Occipital lobe (tissue), 2 donors: ENCODE data around the gene MFAP2. TPM values are rescaled to one million over a fixed set of nuclear protein-coding genes. Genes with fewer than 3 reads are reported as not detected.
"Not testable (repeated sequence)": the region's sequence is repeated elsewhere in the genome, so short reads cannot be mapped to it uniquely, and the experiment has no call there.

Experiments used
- DNase-seq: peaks from one replicate; lab custom pipeline; 2025; lab: John Stamatoyannopoulos, UW
- total RNA-seq: library from RNA; depleted of rRNA; stranded (reverse); fragments of >200 nt; gene quantifications from one replicate; pipeline ENCODE4 v1.2.3, GENCODE V29; 2014

MFAP2 gene
- total RNA-seq, 1 donor from 2014 or later = 5.6 TPM

DNA sequence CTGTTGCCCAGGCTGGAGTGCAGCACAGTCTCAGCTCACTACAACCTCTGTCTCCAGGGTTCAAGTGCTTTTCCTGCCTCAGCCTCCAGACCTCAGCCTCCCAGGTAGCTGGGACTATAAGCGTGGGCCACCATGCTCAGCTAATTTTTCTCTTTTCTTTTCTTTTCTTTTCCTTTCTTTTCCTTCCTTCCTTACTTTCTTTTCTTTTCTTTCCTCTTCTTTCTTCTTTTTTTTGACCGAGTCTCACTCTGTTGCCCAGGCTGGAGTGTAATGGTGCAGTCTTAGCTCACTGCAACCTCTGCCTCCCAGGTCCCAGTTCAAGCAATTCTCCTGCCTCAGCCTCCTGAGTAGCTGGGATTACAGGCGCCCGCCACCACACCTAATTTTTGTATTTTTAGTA, 16.3 kb downstream of the MFAP2 start:
- DNase-seq = not testable (repeated sequence)

DNA sequence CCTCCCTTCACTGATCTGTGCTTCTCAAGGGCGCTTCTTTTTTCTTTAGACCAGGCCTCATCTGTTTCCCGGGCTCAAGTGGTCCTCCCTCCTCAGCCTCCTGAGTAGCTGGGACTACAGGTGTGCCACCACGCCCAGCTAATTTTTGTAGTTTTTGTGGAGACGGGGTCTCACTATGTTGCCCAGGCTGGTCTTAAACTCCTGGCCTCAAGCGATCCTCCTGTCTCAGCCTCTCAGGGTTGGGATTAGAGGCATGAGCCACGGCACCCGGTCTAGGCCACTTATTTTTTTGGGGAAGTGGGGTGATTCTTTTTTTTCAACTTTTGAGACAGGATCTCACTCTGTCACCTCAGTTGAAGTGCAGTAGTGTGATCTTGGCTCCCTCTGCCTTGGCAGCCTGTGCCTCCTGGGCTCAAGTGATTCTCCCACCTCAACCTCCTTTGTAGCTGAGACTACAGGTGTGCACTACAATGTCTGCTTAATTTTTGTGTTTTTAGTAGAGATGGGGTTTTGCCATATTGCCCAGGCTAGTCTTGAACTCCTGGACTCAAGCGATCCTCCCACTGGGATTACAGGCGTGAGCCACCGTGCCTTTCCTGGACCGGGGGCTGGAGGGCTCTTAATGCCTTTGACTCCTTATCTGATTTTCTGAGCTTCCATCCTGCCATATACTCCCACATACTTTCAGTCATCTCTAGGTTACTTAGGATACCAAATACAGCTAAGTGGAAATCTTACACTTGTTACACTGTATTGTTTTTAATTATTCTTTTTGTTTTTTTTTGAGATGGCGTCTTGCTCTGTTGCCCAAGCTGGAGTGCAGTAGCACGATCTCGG, 18.9 kb downstream of the MFAP2 start:
- no peak for DNase-seq

DNA sequence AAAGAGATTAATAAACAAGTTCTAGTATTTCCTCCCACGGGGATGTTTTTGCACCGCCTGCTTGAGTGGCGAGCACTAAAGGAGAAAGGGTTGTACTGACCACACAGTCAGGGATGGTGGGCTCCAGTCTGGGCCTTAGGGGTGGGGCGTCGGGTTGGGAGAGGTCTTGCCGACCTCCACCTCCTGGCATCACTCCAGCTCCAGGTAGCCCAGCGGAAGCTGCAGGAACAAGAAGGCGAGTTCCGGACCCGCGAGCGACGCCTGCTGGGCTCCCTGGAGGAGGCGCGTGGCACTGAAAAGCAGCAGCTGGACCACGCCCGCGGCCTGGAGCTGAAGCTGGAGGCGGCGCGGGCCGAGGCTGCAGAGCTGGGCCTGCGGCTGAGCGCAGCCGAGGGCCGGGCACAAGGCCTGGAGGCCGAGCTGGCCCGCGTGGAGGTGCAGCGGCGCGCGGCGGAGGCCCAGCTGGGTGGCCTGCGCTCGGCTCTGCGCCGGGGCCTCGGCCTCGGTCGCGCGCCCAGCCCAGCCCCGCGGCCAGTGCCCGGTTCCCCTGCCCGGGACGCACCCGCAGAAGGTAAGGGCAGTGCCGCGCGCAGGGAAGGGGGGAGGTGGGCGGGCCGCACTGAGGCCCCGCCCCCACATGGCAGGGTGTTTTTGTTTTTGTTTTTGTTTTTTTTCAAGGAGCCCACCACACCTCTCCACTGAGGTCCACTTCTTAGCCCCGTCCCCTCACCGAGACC, 19.7 kb downstream of the MFAP2 start:
- peak; percentile 39 for DNase-seq

GRCh38 chr1:16958475-16958874, 21.9 kb downstream of the MFAP2 start:
- no peak for DNase-seq

GRCh38 chr1:16957731-16958130, 22.7 kb downstream of the MFAP2 start:
- DNase-seq = no peak

DNA sequence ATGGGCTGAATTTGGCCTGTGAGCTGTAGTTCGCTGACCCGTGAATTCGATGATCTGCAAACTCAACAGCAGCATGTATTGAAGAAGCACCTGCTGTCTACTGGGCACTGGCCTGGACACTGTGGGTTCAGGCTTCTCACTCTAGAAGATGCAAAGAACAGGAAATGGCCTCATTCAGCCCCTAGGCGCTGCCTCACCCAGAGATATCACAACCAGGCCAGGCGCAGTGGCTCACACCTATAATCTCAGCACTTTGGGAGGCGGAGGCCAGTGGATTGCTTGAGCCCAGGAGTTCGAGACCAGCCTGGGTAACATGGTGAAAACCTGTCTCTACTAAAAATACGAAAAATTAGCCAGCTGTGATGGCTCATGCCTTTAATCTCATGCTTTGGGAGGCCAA, 23.6 kb downstream of the MFAP2 start:
- DNase-seq = no peak

GRCh38 chr1:16955186-16955585, 25.2 kb downstream of the MFAP2 start:
- no peak for DNase-seq

DNA sequence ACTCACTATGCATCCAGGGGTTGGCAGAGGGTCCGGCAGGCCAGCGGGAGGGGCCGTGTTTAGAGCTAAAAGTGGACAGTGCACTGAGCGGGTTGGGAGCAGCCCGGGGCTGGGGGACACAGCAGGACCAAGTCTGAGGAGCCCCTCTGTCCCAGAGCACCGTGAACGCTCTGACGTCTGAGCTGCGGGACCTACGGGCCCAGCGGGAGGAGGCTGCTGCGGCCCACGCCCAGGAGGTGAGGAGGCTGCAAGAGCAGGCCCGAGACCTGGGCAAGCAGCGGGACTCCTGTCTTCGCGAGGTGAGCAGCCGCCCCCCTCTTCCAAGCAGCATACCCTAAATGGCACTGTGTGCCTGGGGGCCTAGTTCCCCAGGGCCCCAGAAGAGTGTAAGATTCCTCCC, 25.8 kb downstream of the MFAP2 start:
- no peak for DNase-seq

GRCh38 chr1:16952376-16952775, 28.0 kb downstream of the MFAP2 start:
- DNase-seq = not testable (repeated sequence)

DNA sequence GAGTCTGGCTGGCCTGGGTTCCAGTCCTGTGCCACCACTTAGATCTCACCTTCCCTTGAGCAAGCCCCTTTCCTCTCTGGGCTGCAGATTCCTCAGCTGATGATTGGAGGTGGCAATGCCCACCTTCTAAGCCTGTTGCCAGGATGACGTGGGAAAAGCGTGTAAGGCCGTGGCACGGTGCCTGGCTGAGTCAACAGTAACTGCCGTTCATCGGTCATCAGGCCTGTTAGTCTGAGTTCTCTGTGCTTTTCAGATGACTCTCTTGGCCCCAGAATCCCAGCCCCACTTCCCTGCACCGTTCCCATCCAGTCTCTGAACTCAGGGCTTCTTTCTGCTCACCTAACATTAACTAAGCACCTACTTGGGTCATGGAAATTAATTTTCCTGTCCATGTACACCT, 31.4 kb downstream of the MFAP2 start:
- DNase-seq = not testable (repeated sequence)

- DNase-seq = not testable (repeated sequence)
Observed at GRCh38 chr1:16948282-16948891, 32.0 kb downstream of the MFAP2 start.

DNA sequence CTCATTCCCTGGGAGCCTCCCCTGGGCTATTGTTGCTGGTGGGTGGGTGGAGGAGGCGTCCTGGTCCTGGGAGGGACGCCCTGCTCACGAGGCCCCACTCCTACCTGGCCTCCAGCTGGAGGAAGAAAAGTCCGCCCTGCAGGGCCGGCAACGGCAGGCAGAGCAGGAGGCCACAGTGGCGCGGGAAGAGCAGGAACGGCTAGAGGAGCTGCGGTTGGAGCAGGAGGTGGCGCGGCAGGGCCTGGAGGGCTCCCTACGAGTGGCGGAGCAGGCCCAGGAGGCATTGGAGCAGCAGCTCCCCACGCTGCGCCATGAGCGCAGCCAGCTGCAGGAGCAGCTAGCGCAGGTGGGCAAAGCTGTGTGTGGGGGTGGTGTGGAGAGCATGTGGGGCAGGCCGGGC, 33.8 kb downstream of the MFAP2 start:
- DNase-seq = no peak

DNA sequence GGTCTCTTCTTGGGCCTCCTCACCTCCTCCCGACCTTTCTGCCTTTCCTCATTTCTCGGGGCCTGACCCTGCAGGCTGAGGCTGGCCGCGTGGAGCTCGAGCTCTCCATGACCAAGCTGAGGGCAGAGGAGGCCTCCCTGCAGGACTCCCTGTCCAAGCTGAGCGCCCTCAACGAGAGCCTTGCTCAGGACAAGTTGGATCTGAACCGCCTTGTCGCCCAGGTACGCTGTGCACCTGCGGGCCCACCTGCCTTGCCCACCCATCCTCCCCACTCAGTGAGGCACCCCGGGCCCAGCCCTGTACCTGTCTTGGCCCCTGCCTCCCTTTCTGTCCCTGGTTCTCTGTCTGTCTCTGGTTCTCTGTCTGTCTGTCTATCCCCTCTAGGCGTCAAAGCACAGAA, 34.2 kb downstream of the MFAP2 start:
- DNase-seq = not testable (repeated sequence)

- DNase-seq = not testable (repeated sequence)
Observed at GRCh38 chr1:16945512-16945911, 34.9 kb downstream of the MFAP2 start.

DNA sequence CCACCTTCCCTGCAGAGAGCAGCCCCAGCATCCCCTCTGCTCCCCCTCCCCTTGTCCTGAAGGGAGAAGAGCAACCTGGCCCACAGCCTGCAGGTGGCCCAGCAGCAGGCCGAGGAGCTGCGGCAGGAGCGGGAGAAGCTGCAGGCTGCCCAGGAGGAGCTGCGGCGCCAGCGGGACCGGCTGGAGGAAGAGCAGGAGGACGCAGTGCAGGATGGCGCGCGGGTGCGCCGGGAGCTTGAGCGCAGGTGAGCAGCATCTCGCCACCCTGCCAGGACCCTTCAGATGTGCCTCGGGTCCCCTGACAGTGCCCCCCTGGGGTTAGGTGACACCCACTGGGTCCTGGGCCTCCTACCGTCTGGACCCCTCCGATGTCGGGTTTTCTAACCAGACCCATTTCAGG, 36.4 kb downstream of the MFAP2 start:
- no peak for DNase-seq

- DNase-seq = not testable (repeated sequence)
Observed at GRCh38 chr1:16939386-16940180, 40.8 kb downstream of the MFAP2 start.

GRCh38 chr1:16938351-16939321, 41.8 kb downstream of the MFAP2 start:
- DNase-seq = no peak

DNA sequence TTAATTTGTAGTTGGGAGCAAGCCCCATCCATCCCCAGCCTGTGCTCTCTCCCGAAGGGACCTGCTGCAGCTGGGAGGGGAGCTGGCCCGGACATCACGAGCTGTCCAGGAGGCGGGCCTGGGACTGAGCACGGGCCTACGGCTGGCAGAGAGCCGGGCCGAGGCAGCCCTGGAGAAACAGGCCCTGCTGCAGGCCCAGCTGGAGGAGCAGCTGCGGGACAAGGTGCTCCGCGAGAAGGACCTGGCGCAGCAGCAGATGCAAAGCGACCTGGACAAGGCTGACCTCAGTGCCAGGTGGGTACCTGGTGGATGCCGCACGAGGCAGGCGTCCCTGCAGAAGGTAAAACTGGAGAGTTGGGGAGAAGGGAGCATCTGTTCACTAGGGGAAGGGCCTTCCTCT, 43.8 kb downstream of the MFAP2 start:
- not testable (repeated sequence) for DNase-seq

- DNase-seq = not testable (repeated sequence)
Observed at GRCh38 chr1:16933945-16934344, 46.5 kb downstream of the MFAP2 start.
